ENCODE measurements around the gene CDKN2C.

GRCh38 chr1:50967416-50968157 is 2.5 kb upstream of the CDKN2C start:
- TF ChIP-seq ESRRA (CRISPR knock-in tag; IDR thresholded peaks at IDR 0.05; ENCODE audit: borderline replicate concordance) (no peak), CTCF (IDR thresholded peaks at IDR 0.05) (no peak), NR2C2 (CRISPR knock-in tag; IDR thresholded peaks at IDR 0.05) (no peak), TEAD4 (CRISPR knock-in tag; IDR thresholded peaks at IDR 0.05) (no peak), E2F4 (CRISPR knock-in tag; IDR thresholded peaks at IDR 0.05; ENCODE audit: borderline replicate concordance, low read depth) (no peak), TCF7 (CRISPR knock-in tag; IDR thresholded peaks at IDR 0.05; ENCODE audit: low read depth) (no peak), FOXP1 (CRISPR knock-in tag; IDR thresholded peaks at IDR 0.05; ENCODE audit: borderline replicate concordance) (no peak), ZNF263 (CRISPR knock-in tag; IDR thresholded peaks at IDR 0.05; ENCODE audit: low read depth) (no peak), NR1H2 (CRISPR knock-in tag; IDR thresholded peaks at IDR 0.05) (no peak), ATF1 (CRISPR knock-in tag; IDR thresholded peaks at IDR 0.05) (no peak), USF1 (CRISPR knock-in tag; IDR thresholded peaks at IDR 0.05) (no peak), STAT6 (CRISPR knock-in tag; conservative IDR thresholded peaks at IDR 0.05; ENCODE audit: low read depth) (no peak)
